Fibroblast of upper back skin (primary cell): ENCODE data around the gene RNASET2.

Source experiments
- DNase-seq: peaks from one replicate; pipeline ENCODE4 v3.0.0-alpha.2; 2013

RNASET2 gene

DNA sequence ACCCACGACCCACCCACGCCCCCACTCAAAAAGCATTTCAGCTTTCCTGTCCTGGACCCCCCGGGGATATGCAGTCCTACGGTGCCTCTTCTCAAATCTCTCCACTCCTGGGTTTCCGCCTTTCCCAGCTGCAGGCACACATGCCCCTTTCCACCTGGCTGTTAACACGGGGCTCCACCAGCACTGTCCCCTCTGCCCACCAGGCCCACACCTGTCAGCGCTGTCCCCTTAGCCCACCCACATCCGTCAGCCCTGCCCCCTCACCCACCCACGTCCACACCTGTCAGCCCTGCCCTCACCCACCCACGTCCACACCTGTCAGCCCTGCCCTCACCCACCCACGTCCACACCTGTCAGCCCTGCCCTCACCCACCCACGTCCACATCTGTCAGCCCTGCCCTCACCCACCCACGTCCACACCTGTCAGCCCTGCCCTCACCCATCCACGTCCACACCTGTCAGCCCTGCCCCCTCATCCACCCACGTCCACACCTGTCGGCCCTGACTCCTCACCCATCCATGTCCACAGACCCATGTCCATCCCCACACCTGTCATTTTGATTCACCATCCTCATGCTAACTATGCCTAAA is 11.6 kb downstream of the RNASET2 start:
- no peak for DNase-seq

DNA sequence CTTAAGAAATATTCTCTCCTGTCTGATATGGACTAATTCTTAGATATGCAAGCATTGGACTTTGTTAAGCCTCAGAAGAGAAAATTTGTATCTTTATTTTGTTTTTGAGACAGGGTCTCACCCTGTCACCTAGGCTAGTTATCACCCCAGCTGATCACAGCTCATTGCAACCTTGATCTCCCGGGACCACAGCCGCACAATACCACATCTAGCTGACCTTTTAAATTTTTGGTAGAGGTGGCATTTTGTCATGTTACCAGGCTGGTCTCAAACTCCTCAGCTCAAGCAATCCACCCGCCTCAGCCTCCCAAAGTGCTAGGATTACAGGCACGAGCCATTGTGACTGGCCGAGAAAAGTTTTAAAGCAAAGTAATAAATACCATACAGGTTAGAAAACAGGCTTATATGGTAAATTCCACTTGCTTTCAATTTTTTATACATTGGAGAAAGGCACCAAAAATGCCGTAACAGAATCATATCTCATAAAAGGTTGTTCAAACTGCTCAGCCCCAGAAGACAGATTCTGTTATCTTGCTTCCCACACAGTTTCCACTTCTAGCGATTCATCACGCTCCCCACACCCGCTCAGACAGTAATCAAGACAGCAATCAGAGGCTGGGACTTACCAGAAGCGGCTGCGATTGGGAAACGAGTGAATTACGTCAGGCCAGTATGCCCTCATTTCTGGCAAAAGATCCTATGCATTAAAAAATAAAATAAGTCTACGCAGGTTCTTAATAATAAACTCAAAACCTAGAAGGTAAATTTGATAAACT is 13.8 kb downstream of the RNASET2 start:
- DNase-seq = no peak

DNA sequence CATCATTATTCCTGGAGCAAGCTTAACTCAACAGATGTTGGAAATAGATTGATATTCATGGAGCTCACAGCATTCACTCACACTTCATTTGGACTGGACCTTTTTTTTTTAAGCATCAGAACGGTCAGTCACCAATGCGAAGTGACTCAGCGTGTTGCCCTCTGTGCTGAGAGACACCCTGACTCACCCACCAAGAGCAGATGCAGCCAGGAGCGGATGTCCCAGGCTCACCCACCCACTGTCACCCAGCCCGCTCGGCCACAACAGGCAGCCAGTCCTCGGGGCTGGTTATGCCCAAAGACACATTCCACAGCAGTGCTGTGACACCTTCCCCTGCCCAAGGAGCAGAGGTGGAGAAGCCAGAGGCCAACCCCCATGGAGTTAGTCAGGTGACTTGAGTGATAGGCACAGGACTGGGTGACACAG is 15.7 kb downstream of the RNASET2 start:
- no peak for DNase-seq

DNA sequence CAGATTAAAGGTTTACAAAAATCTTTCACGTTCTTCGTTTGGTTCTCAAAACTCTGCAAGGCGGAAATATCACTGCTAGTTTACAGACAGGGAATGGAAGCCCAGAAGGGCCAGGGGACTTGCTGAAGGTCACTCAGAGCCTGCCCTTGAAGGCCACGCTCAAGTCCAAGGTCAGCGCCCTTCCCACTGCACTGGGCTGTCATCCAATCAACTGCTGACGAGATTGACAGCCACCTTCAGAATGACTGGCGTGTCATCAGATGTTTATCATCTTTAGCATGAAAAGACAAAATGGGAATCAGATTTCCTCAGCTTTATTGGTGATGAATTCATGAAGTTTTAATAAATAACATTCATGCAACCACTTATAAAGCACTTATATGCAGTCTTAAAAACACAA is 16.5 kb downstream of the RNASET2 start:
- no peak for DNase-seq

DNA sequence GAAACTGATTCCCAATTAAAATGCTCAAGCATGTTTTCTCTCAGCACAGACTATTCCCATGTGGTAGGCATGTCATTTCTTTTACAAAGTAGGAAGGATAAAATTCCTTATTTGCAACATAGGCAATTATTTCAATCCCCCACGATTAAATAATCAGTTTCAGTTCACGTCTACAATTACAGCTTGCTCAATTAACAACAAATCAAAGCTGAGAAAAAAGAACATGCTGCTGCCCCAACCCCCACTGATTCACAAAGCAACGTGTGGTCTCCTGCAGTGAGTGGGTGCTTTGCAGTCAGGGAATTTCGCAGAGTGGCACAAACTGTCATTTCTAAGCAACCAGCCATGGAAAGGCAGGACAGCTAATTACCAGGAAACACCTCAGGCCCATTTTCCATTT is 17.0 kb downstream of the RNASET2 start:
- DNase-seq = no peak

DNA sequence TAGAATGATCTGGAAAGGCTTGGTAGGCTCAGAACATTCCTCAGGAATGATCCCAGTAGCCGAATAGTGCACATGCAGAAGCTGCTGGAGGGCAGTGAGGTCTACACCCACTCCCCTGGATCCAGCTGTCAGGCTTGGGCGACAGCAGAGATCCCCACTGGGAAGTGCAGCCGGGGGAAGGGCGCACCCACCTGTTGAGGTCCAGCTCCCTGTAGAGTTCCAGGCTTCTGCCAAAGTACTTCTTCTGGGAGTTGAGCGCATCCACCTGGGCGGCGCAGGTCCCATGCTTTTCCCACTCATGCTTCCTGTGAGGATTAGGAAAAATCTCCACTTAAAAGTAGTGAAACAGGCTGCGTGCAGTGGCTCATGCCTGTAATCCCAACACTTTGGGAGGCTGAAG is 17.6 kb downstream of the RNASET2 start:
- no peak for DNase-seq

DNA sequence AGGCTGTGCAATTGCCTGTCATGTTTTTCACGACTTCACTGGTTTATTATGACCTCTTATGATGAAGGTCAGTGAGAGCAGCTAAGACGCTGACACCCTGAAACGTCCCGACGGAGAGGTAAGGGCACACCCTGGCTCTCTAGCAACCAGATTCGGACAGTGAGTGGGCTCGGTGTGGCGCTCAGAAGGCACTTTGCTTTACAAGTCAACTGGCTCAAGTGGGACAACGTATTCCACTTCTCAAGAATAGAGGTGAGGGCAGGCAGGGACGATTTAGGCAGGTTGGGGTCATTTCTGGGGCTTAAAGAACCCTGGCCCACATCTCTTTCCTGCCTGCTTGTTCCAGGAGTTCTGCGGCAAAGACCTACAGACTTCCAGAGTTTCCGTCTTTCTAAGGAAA is 18.2 kb downstream of the RNASET2 start:
- no peak for DNase-seq

DNA sequence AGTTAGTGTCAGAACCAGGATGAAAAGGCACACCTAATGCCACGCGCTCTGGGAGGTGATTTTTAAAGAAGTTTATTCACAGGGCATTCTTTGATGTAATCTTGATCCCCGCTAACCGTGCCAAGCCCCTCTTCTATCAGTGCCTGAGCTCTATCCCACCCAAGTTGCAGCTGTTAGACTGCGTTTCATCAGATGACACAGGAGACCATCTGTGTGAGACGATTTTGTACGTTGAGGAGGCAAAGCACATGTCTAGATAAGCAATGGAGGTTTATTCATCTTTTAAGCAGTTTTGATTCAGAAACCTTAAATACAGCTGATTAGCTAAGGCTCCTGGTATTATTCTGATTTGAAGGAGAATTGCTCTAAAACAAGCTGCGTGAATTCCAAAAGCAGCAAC is 18.6 kb downstream of the RNASET2 start:
- no peak for DNase-seq

DNA sequence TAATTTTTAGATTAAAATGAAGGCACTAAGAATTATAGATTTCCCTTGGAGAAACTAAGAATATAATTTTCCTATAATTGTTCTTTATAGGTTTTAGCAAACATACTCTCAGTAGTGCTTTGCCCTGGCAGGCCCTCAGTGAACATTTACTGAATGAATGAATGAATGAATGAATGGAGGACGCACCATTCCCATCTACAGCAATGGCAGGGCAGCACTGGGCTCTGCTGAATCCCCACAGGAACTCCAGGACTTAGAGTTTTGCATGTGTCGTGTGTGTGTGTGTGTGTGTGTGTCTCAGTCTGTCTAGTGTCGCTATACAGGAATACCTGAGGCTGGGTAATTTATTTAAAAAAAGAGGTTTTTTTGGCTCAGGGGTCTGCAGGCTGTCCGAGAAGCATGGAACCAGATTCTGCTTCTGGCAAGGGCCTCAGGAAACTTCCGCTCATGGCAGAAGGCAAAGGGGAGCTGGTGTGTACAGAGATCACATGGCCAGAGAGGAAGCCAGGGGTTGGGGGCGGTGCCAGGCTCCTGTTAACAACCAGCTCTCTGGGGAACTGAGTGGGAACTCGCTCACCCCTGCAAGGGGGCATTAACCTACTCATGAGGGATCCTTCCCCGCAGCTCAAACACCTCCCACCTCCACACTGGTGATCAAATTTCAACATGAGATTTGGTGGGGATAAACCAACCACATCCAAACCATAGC is 20.1 kb downstream of the RNASET2 start:
- no peak for DNase-seq

DNA sequence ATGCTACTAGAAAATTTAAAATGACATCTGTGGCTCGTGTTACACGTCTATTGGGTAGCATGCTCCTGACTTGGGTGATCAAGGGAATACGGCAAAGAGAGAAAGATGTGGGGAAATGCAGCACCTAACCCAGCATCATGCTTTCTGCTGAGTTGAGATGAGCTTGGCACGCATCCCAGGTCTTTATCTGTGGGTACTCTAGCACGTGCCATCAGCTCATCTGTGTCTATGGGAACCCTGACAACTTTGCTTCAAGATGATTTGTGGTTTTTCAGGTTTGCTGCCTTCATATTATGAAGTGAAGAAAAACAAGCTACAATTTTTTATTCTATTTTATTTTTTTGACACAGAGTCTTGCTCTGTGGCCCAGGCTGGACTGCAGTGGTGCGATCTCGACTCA is 21.0 kb downstream of the RNASET2 start:
- DNase-seq = no peak

DNA sequence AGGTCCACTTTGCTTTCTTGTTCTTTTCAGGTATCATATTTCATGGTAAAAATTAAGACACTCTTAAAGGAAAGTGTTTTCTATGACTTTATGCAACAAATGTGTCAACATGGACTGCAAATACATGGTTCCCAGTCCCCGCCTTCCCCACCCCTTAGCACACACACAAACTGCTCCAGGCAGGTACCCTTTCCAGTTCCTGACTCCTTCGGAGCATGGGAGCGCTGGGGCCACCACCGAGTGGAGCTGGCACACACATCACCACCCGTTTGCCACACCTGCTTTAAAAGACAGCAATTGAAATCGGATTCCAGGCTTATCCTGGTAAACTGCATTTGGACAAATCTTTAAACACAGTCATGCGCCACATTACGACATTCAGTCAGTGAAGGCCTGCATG is 22.2 kb downstream of the RNASET2 start:
- DNase-seq = no peak

DNA sequence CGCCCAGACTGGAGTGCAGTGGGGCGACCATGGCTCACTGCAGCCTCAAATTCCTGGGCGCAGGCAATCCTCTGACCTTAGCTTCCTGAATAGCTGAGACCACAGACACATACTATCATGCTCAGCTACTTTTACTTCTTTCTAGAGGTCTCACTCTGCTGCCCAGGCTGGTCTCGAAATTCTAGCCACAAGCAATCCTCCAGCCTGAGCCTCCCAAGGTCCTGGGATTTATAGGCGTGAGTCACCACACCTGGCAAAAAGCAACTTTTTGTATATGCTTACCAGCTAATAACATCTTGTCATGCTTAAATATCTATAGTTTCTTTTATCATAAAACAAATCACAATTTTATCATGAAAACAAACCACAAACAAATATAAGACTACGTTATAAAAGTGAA is 23.0 kb downstream of the RNASET2 start:
- no peak for DNase-seq

DNA sequence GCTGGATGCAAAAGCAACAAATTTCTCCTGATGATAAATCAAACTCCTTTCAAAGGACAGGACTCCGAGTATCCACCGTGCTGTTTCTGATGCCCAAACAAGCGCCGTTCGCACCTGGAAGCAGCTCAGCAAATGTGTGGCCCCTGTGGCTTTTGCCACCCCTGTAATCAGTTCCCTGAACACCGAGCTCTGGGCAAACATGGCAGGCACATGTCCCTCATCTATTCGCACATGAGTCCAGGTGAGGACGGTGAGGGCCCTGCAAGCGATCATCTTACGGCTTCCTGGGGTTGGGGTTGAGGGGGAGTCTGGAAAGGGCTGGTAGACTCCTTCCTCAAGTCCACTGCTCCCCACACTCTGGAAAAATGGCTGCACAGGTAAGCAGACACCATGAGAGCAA is 23.7 kb downstream of the RNASET2 start:
- no peak for DNase-seq

DNA sequence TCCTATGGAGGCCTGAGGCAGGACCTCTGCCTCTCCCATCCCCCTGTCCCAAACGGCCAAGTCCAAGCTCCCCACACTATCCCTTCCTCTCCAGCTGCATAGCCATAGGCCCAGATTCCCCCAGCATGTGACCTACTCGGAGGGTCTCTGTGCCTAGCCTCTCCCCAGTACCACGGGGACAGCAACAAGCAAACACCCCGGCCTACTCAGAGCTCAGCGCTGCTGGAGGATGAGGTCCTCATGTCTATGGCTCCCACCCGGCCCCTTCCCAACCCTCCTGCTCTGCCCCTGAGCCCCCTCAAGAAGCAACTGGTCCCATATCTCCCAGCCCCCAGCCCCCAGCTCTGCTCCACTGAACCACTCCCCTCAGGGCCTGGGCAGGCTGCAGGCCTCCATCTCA is 24.2 kb downstream of the RNASET2 start:
- DNase-seq = no peak

DNA sequence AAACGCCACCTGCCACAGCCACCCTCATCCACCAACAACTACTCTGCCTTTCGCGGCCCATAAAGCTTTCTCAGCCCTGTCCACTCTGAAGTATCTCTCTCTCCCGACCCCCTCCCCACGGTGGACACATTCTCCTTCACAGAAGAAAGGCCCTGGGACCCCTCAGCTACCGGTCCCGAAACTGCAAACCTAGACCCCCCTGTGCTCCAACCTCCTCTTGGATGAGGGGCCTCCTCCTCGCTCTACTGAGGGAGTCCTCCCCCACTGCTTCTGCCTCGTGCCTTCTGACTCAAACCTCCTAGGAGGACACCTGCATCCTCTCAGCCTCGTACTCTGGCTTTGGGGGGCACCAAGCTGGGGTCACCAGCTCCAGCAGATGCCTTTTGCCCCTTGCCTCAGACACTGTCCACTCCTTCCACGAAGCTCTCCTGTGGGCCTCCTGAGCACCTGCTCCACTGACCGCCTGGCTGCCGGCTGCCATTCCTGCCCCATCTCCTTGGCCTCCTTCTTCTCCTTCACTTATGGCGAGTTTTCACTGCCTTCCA is 24.9 kb downstream of the RNASET2 start:
- DNase-seq = no peak

DNA sequence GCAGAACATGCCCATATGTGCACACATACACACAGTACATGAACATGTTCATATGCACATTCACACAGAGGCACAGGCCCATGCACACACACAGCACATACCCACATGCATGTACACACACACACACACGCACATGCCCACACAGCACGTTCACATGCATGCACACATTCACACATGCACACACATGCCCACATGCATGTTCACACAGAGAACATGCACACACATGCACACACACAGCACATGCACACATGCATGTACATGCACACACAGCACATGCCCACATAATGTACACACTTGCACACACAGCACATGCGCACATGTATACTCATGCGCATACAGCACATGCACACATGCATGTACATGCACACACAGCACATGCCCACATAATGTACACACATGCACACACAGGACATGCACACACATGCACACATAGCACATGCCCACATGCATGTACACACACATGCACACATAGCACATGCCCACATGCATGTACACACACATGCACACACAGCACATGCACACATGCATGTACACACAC is 25.9 kb downstream of the RNASET2 start:
- no peak for DNase-seq

DNA sequence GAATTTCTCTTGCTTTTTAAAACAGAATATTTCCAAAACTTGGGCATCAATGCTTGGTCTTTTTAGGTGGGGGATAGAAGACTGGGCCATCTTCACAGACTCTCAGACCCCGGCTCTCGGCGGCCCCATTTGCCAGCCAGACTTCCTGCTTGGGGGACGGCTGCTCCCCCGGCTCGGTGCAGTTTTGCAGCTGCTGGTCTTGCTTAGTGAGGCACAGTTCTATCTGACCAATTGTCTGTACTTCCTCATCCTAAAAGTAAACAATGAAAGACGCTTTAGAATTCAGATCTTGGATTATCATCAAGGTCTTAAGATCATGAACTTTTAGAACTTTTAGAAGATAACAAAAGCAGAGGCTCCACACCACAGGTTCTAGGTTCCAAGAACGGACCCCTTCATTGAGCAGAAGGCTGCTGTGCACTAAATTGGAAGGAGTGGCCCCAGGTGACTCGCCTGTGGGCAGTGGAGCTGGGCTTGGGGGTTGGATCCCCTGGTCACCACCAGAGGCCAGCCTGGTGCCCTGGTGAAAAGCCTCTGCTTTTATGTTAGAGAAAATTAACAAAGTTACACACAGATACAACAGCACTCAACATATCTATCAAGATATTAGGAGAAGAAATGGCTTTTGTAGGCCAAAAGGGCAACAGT is 26.7 kb downstream of the RNASET2 start:
- DNase-seq = no peak

DNA sequence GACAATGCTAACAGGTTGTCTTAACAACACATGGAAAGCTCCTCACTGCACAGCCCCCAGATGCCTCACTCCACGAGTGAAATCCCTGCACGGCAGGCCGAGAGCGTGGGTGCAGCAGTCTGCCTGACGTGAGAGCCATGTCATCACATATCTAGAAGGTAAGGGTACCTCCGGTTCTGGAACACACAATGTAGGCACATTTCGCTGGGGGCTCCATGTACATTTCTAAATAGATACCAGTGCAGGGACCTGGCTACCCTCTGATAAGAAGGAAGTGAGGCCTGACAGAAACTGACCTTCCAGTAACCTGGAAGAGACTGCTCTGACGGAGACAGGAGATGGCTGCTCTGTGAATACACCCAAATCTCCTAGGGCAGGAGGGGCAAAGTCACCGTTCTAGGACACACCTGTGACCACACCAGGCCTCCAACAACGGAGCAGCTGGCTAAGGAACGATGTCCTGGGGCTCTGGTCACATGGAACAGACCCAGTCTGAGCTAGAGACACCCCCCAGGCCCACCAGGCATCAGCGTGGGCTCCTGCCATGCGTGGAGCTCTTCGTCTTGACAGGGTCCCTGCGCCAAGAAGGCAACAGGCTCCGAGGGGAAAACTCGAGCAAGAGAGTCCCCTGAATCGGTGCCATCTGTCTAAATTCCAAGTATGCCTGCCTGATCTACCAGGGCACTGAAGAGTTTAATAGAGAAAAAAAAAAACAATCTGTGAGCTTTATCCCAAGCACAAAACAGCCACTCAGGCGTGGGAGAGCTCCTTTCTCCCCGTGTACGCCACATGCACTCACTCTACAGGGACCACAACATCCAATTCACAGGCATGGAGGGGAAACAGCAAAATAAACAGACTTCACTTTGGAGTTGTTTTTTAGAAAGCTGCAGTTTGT is 27.5 kb downstream of the RNASET2 start:
- no peak for DNase-seq

DNA sequence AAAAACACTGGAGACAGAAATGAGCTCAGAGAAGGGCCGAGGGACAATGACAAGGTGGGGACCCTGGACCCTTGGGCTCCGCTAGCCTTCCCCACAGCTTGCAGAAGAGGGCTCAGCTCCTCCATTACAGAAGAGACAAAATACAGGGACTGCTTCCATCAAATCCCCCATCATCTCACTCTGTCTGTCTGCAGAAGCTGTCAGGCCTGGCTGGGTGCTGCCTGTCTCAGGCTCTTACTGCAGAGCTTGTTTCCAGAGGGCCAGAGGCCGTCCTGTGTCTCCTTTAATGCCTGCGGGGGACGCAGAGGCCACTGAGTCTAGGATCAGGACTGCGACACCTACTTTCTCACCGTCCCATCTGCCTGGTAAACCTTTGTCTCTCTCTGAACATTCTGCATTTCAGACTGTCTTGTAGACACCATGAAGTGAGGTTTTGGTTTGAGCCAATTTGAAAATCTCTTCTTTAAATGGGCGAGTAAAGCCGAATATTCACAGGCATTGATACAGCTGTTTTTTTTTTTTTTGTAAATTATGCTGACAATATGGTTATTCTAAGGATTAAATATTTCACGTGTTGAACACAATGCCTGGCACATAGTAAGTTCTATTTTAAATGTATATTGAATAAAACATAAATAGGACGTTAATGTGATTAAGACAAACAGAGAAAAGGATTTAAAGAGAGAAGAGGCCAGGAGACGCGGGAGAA is 28.3 kb downstream of the RNASET2 start:
- no peak for DNase-seq

DNA sequence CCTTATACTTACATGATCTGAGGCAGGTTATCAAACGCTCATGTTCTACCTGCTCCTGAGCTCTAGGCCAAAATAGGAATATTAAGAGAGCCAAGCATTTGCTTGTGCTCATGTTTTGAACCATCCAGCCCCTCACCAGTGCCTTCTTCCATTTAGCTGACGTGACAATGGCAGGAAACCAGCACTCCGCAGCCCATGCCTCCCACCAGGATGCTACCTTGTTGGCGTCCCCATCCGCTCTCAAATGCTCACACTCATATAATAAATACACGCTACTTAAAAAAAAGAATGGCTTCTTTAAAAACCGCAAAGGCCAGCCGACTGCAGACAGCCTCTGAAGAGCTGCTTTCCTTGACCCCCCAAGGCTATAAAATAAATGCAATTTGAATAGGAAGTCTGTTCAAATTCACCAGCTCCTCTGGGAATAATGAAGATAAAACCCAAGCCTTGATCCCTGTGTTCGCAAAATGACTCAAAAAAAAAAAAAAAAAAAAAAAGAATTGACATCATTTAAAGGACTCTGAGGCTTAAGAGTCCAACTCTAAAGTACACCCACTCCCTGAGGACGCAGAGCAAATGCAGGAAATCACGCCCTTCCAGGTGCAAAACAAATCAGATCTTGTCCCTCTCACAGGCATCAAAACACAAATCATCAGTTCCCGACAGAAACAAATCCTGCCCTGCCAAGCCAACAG is 29.0 kb downstream of the RNASET2 start:
- DNase-seq = no peak

DNA sequence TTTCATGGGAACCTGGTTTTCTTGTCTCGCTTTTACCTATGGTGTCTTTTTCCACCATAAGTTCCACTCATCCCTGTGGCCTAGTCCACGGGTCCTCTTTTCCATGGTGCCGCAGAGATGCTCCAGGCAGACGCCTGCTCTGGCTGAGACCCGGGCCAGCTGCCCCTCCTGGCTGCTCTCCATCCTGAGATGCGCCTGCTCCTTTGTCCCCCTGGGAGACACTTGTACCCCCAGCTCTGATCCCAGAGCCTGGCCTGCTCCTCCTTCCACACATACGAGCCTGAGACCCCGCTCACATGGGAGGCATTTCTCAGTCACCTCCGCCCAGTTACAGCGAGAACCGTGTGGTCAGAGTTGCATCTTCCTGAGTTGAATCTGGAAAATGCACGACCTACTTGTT is 29.6 kb downstream of the RNASET2 start:
- DNase-seq = no peak
